Measurements from ENCODE around the gene TMC1.
"Not testable (repeated sequence)": the region's sequence is repeated elsewhere in the genome, so short reads cannot be mapped to it uniquely, and the experiment has no call there.

TMC1 gene

DNA sequence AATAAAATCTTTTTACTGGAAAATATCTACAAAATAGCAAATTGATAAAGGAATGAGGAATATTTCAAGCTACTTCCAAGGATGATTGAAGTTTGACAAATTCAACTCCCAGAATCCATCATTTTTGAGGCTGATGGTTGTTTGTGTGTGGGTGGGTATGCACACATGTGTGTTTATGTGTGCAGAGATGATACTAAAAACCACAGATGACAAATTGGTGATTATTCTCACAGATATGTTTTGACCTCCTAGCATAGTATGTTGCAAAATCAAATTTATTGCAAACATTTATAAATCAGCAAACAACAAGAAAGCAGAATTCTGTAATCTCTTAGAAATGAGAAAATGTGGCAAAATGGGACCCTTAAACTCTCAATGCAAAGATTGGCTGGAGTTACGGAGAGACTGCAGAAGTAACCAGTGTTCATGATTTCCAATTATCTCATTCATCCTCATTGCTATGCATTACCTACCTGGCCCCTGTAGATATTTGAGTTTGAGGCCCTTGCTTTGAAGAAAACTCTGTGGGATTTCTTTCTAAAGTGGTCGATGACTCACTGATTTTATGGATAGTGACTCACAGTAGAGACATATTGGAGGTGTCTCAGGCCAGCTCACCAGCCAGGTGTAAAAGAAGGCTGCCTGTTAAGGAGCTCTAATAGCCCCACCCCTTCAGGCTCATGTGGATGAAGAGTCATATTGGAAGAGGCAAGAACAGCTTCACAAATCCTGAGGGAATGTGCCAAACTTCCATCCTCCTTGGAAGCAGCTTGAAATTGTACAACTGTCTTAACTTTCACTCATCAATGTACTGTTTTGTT is 44.6 kb upstream of the TMC1 start:
- Histone ChIP-seq H3K4me2 (ENCODE audit: low read length) (no peak overlapping the region), H3F3A (ENCODE audit: control insufficient read depth, insufficient read depth) (no peaks in the 10 kb centered on the region), H3K36me3 (ENCODE audit: control insufficient read depth, low read length) (no peaks in the 10 kb centered on the region), H3K4me1 (ENCODE audit: control insufficient read depth, low read length) (no peaks in the 10 kb centered on the region), H3K9me3 (ENCODE audit: control insufficient read depth, insufficient read depth, low read length) (no peaks in the 10 kb centered on the region), H3K4me3 (ENCODE audit: low read length) (no peak overlapping the region), H3K9me2 (replicated peaks; ENCODE audit: control insufficient read depth, low read length) (no peaks in the 10 kb centered on the region), H4K20me1 (ENCODE audit: control insufficient read depth, insufficient read depth, low read depth, low read length) (no peaks in the 10 kb centered on the region), H3K27me3 (ENCODE audit: control insufficient read depth, low read length) (no peaks in the 10 kb centered on the region), H3K27ac (ENCODE audit: low read depth, low read length) (no peak overlapping the region), H3K79me2 (ENCODE audit: control insufficient read depth, low read length) (no peaks in the 10 kb centered on the region)
- TF ChIP-seq, protein P1, sequence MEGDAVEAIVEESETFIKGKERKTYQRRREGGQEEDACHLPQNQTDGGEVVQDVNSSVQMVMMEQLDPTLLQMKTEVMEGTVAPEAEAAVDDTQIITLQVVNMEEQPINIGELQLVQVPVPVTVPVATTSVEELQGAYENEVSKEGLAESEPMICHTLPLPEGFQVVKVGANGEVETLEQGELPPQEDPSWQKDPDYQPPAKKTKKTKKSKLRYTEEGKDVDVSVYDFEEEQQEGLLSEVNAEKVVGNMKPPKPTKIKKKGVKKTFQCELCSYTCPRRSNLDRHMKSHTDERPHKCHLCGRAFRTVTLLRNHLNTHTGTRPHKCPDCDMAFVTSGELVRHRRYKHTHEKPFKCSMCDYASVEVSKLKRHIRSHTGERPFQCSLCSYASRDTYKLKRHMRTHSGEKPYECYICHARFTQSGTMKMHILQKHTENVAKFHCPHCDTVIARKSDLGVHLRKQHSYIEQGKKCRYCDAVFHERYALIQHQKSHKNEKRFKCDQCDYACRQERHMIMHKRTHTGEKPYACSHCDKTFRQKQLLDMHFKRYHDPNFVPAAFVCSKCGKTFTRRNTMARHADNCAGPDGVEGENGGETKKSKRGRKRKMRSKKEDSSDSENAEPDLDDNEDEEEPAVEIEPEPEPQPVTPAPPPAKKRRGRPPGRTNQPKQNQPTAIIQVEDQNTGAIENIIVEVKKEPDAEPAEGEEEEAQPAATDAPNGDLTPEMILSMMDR (IDR thresholded peaks at IDR 0.05; ENCODE audit: low read depth, low read length, poor library complexity, severe bottlenecking): no peak
- no peak for TF ChIP-seq EZH2phosphoT487 (IDR thresholded peaks at IDR 0.05; ENCODE audit: borderline replicate concordance, low read length)

DNA sequence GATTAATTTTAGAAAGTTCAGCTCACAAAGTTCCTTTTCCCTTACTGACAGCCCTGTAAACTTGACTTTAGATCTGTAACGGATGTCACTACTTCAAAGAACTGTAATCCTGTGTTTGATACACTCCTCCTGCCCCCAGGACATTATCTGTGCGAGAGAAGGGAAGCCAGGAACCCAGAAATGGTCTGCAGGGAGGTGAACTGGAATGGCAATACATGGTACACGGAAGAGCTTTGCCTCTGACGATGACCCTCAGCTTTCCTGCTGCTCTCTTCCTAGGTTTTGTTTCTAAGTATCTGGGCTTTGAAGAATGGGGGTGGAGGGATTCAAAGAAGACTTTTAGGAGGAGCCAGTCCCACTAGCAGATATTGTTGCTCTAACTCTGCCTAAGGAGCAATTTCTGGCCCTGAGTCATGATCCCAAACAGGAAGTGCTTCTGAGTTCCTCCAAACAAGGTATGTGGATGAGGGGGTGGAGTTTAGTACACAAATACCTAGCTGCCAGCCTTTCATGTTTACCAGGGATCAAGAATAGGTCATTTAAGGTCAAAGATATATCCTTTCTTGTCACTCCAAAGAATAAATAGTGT is 43.4 kb upstream of the TMC1 start:
- H3K4me1 ChIP-seq (ENCODE audit: control insufficient read depth, low read length): no peaks in the 10 kb centered on the region
- no peaks in the 10 kb centered on the region for H3K9me3 ChIP-seq (ENCODE audit: control insufficient read depth, insufficient read depth, low read length)
- no peaks in the 10 kb centered on the region for H4K20me1 ChIP-seq (ENCODE audit: control insufficient read depth, insufficient read depth, low read depth, low read length)
- no peak for TF ChIP-seq EZH2phosphoT487 (IDR thresholded peaks at IDR 0.05; ENCODE audit: borderline replicate concordance, low read length)
- TF ChIP-seq, protein P1 (IDR thresholded peaks at IDR 0.05; ENCODE audit: low read depth, low read length, poor library complexity, severe bottlenecking): no peak
- H3K4me2 ChIP-seq (ENCODE audit: low read length): no peak overlapping the region
- no peaks in the 10 kb centered on the region for H3K36me3 ChIP-seq (ENCODE audit: control insufficient read depth, low read length)
- no peaks in the 10 kb centered on the region for H3K9me2 ChIP-seq (replicated peaks; ENCODE audit: control insufficient read depth, low read length)
- H3F3A ChIP-seq (ENCODE audit: control insufficient read depth, insufficient read depth): no peaks in the 10 kb centered on the region
- no peak overlapping the region for H3K4me3 ChIP-seq (ENCODE audit: low read length)
- no peak overlapping the region for H3K27ac ChIP-seq (ENCODE audit: low read depth, low read length)
- H3K79me2 ChIP-seq (ENCODE audit: control insufficient read depth, low read length): no peaks in the 10 kb centered on the region
- H3K27me3 ChIP-seq (ENCODE audit: control insufficient read depth, low read length): no peaks in the 10 kb centered on the region

DNA sequence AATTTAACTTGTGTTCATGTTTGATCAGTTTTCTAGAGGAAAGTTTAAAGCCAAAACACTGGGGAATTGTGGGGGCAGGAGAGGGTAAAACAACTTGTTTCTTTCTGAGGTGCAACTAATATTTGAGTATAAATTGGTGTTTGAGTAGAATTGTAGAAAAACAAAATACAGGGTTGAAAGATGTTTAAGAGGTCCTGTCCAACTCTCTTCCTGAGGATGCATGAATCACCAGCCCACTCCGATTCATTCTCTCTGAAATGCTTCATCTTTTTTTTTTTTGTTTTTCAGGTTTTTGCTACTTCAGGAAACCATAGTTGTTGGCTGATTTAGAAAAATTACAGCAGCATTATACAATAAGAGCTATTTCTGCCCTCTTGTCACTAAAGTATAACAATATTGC is 42.4 kb upstream of the TMC1 start:
- no peak for TF ChIP-seq EZH2phosphoT487 (IDR thresholded peaks at IDR 0.05; ENCODE audit: borderline replicate concordance, low read length)
- TF ChIP-seq, protein P1 (IDR thresholded peaks at IDR 0.05; ENCODE audit: low read depth, low read length, poor library complexity, severe bottlenecking): no peak
- no peaks in the 10 kb centered on the region for H3K4me1 ChIP-seq (ENCODE audit: control insufficient read depth, low read length)
- H3K27me3 ChIP-seq (ENCODE audit: control insufficient read depth, low read length): no peaks in the 10 kb centered on the region
- H3K36me3 ChIP-seq (ENCODE audit: control insufficient read depth, low read length): no peaks in the 10 kb centered on the region
- no peak overlapping the region for H3K4me3 ChIP-seq (ENCODE audit: low read length)
- no peaks in the 10 kb centered on the region for H3K9me2 ChIP-seq (replicated peaks; ENCODE audit: control insufficient read depth, low read length)
- no peaks in the 10 kb centered on the region for H3K79me2 ChIP-seq (ENCODE audit: control insufficient read depth, low read length)
- H3K4me2 ChIP-seq (ENCODE audit: low read length): no peak overlapping the region
- H4K20me1 ChIP-seq (ENCODE audit: control insufficient read depth, insufficient read depth, low read depth, low read length): no peaks in the 10 kb centered on the region
- H3F3A ChIP-seq (ENCODE audit: control insufficient read depth, insufficient read depth): no peaks in the 10 kb centered on the region
- no peak overlapping the region for H3K27ac ChIP-seq (ENCODE audit: low read depth, low read length)
- H3K9me3 ChIP-seq (ENCODE audit: control insufficient read depth, insufficient read depth, low read length): no peaks in the 10 kb centered on the region

DNA sequence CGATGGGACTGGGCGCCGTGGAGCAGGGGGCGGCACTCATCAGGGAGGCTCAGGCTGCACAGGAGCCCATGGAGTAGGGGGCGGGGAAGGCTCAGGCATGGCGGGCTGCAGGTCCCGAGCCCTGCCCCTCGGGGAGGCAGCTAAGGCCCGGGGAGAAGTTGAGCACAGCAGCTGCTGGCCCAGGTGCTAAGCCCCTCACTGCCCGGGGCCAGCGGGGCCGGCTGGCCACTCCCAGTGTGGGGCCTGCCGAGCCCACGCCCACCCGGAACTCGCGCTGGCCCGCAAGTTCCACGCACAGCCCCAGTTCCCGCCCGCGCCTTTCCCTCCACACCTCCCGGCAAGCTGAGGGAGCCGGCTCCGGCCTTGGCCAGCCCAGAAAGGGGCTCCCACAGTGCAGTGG is 41.1 kb upstream of the TMC1 start:
- H4K20me1 ChIP-seq (ENCODE audit: control insufficient read depth, insufficient read depth, low read depth, low read length); H3K36me3 ChIP-seq (ENCODE audit: control insufficient read depth, low read length); H3F3A ChIP-seq (ENCODE audit: control insufficient read depth, insufficient read depth); H3K79me2 ChIP-seq (ENCODE audit: control insufficient read depth, low read length); H3K9me2 ChIP-seq (replicated peaks; ENCODE audit: control insufficient read depth, low read length); H3K4me3 ChIP-seq (ENCODE audit: low read length); H3K4me2 ChIP-seq (ENCODE audit: low read length); H3K27me3 ChIP-seq (ENCODE audit: control insufficient read depth, low read length); H3K4me1 ChIP-seq (ENCODE audit: control insufficient read depth, low read length); H3K9me3 ChIP-seq (ENCODE audit: control insufficient read depth, insufficient read depth, low read length); H3K27ac ChIP-seq (ENCODE audit: low read depth, low read length): not testable (repeated sequence)
